NCI-H2227 treated with DMSO at 0.1 percent for 48 hours (cell line): ENCODE measurements around the gene NOXA1.

Experiments used
- DNase-seq: peaks from one replicate; lab custom pipeline; 2025; lab: John Stamatoyannopoulos, UW

Gene NOXA1

DNA sequence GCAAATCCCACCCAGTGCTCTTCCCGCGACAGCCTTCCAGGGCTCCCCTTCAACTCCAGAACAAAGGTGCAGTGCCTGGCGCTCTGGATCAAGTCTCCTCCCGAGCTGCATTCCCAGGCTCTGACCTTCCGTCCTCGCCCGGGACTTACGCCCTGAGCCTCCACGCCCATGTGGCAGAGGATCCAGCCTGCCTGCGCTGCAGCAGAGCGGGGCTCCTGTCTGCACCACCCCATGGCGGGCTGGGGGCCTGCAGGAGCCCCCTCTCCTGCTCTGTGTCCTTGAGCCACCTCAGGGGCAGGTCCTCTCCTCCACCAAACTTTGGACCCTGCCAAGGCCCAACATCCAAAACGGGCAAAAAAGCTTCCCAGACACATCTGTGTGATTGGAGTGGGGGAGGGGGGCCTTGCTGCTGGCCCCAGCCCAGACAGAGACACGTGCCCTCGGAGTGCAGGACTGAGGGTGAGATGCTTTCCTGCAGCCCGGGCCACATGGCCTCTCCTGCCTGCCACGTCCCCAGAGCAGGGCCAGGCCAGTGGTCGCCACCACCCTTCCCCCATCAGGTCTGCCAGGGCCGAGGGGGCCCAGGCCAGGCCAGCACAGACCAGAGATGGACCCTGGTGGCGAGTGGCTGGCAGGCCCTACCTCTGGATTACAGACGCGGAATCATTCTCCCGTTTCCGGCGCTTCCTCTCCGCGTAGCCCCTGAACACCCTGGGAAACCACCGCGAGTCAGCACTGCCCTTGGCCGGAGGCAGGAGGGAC is 31.6 kb downstream of the NOXA1 start:
- DNase-seq: no peak

DNA sequence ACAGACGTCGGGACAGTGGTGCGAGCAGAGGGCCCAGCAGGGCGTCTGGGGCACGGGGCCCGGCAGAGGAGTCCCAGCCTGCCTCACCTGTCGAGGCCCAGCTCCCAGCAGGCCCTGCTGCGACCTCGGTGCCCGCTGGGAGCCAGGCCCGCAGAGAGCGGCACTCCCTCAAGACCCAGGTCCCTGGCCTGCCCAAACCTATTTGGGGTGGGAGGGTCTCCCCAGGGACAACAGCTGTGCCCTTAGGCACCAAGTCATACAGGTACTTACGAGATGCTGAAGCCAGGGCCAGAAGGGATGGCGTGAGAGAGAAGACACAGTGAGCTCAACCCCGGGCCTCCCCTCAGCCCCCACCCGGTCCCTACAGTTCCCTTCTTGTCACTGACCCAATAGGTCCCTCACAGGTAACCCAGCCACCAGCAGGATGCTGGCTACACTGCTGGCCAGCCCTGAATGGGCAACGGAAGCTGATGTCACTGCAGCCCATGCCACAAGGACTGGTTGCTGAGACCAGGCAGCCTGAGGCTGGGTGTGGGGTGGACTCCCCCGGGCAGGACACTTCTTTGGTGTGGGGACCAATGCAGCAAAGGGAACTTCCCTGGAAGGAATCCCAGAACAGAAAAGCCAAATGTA is 32.3 kb downstream of the NOXA1 start:
- DNase-seq: no peak

DNA sequence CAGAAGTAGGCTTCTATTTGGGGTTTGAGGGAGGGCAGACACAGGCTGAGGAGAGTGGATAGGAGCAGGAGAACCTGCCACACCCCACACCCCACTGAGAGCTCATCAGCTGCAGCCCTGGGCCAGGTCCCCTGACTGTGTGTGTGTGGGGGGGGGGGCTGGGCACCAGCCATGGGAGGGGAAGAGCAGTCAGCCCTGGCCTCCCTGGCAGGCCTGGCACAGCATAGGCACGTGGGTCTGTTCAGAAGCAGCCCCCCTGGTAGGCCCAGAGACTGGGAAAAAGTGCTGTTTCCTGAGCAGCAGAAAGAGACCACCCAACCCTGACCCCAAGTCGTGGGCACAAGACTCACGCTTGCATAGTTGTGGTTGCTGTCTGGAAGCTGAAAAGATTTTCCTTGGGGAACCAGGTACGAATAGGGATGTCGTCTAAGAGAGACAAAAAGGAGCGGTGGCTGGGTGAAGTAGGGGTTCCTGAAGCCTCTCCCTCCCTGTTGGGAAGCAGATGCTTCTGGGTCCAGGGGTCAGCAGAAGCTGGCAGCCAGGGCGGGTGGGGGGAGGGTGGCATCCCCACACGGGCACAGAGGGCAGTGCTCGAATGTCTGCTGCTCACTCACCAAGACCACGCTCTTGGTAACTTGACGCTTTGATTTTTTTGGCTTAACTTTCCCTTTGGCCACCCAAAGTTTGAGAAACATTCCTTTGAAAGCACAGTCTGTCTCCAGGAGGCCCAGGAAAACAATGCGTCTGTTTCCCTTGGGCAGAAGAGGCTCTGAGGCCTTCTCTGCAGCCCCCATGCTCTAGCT is 33.1 kb downstream of the NOXA1 start:
- no peak for DNase-seq

DNA sequence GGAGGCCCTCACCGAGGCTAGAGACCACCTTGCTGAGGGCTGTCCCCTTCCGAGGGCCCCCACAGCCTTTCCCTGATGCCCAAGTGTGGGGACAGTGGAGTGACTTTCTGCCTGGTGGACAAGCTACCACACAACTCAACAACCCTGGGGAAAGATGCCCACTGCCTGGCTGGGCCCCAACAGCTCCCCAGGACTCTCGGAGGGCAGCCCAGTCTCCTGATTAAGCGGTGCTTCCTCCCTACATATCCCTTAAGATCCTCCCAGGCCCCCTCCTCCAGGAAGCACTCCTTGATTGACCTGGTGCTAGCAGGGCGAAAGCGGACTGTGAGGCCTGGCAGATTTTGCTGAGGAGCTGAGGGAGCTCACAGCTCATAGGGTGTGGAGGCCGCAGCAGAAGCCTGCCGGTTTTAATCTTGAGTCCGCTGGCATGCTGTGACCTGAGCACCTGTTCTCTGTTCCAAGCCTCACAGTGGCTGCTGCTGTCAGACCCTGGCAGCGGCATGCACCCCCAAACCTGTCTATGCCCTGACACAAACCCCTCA is 33.7 kb downstream of the NOXA1 start:
- no peak for DNase-seq

DNA sequence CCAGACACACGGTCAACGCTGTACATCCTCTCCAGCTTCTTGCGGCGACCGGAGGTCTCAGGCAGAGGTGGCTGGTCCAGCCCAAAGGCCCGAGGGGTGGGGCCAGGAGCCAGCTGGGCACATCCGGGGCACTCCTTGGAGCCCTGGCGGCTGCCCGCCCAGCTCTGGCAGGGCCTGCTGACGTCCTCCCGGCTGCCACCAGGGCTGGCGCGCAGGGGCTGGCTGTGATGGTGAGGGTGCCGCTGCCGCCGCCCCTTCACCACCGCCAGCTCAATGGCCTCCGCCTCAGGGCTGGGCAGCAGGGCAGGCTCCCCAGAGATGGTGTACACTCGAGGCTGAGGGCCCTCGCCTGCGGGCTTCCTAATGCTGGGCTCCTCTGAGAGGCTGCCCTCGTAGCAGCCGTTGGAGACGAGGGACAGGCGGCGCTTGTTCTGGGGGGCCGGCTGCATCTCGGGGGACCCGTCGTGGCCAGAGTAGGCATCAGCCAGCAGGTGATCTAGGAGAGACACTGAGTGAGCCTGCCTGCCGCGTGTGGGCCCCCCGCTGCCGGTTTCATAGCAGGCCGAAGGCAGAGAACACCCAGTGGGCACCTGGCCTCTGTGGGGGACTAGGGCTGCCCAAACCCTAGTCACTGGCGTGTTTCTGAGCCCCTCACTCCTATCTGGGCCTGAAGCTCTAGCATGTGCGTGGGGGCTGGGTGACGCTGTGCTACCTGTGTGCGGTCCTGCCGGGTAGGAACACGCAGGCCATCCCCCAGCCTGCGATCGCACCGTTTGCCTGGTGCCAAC is 34.4 kb downstream of the NOXA1 start:
- no peak for DNase-seq

DNA sequence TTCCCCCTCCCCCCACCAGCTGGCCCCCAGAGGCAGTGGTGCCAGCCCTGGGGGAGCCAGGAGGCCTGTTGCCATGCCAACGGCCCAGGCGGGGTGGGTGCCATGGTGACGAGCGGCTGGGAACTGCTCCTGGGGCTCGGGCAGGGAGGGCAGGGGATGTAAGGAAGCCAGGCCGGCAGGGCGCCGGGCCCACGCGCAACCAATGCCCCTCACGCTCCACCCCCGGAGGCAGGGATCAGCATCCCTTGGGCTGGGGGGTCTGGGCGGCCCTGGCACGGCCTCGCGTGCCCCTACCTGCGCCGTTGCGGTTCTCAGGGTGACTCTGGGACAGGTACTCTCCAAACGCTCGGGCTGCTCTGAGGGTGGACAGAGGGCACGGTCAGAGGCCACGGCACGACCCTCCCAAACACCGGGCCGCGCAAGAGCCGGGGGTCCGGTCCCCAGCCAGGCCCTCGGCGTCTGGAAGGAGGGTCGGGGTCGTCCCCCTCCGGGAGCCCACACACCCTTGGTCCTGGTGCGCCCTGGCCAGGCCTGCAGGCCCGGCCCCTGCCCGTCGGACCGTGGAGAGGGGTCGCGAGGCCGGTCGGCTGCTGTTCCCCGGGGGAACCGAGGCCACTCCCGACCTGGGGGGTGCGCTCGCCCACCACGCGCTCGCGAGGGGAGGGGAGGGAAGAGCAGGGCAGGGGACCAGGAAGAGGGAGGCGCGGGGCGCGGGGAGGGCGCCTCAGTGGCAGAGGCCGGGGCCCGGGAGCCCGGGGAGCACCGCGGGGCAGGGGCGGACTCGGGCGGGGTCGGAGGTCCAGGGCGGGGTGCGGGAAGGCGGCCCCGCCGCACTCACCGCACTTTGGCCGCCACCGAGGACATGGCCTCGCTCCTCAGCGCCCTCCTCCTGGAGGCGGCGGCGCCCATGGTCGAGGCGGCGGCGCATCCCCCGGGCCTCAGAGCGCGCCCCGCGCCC is 35.3 kb downstream of the NOXA1 start:
- no peak for DNase-seq

DNA sequence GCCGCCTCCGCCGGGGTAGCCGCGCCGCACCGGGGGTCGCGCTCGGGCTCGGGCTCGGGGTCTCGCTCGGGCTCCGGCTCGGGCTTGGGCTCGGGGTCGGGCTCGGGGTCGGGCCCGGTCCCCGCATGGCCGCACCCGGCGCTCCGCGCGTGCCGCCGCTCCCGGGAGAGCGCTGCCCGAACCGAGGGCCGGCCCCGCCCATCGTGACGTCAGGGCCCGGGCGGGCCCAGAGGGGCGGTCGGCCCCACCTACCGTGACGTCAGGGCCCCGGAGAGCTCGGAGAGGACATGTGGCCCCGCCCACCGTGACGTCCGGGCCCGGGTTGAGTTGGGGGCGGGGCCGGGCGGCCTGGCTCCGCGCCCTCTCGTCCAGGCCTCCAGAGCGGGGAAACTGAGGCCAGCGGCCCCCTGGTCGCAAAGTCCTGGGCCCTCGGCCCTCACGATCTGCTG is 36.0 kb downstream of the NOXA1 start, which contains the start of gene NSMF:
Gene NSMF, minus strand, starts transcription at position 183 of the 449 bp plus-strand sequence. CDS start 232 bp downstream, outside the sequence.
- DNase-seq: peak; percentile 81

DNA sequence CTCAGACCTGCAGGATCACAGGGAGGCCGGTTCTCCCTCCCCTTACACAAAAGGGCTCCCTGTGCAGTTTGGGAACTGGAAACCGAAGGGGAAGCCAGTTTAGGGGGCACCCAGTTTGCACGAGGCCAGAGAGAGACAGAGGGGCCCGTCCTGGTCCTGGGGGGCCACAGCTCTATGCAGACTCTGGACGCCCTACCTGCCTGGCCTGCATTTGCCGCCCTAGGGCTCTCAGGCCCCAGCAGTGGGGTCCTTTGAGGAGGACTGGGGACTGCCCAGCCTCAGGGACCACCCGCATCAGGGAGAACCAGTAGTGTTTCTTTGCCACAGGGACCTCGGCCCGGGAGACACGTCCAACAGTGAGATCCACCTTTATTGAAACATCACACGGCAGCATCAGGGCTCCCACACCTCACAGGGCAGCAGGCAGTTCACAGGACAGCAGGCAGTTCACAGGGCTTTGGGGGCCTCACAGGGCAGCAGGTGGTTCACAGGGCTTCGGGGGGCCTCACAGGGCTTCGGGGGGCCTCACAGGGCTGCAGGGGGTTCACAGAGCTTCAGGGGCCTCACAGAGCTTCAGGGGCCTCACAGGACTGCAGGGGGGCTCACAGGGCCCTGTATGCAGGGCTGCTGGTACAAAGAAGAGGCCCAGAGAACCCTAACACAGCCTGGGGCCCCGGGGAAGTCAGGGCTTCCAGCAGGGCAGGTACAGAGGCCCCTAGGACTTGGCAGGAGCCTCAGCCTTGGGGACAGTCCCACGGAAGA is 36.6 kb downstream of the NOXA1 start:
- no peak for DNase-seq

DNA sequence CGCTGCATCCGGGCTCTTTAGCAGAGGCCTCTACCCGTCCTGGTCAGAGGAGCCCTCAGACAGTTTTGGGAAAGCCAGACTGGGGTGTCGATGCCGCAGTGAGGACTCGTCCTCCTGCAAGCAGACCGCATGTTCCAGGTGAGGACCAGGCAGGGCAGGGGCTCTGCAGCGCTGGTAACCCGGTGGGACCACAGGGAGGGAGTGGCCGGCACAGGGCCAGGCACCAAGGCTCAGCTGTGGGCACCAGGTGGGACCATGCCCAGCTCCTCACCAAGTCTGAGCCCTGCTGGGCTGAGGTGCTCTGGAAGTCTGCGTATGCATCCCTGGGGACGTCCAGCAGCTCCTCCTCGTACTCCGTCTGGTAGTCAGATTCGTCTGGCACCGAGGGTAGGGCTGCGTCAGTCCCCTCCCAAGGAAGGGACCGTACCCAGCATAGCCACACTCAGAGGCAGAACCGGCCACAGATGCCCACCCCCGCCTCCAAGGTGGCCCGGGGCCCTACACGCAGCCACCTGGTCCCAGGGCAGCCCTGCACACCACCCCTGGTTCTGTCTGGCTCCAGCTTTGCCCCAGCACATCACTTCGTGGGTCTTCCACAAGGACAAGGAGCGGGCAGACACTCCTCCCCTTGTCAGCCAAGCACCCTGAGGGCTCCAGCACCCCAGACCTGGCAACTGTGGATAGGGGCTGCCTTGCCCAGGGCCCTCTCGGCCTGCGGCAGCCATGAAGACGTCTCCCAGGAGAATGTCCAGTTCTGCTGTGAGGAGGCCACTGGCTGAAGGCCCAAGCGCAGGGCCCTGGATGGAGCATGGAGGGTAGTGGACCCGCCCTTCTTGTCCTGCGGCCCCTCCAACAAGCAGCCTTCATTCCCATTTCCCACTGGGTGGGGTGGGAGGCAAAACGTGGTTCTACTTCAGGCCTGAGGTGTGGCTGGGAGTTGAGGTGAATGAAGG is 37.4 kb downstream of the NOXA1 start:
- no peak for DNase-seq

DNA sequence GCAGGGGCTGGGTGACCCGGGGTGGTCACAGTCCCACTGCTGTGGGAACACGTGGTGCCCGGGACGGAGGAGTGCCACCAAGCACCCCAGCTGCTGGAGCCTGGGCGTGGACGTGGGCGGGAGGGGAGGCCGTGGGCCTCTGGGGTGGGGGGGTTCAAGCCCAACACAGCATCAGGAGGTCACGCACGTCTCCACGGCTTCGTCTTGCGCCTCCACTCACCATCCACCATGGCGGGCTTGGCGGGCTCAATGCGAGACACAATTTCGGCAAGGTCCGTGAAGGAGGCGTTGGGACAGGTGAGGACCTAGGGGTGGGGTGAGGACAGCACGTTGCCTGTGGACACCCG is 38.1 kb downstream of the NOXA1 start:
- DNase-seq: no peak

DNA sequence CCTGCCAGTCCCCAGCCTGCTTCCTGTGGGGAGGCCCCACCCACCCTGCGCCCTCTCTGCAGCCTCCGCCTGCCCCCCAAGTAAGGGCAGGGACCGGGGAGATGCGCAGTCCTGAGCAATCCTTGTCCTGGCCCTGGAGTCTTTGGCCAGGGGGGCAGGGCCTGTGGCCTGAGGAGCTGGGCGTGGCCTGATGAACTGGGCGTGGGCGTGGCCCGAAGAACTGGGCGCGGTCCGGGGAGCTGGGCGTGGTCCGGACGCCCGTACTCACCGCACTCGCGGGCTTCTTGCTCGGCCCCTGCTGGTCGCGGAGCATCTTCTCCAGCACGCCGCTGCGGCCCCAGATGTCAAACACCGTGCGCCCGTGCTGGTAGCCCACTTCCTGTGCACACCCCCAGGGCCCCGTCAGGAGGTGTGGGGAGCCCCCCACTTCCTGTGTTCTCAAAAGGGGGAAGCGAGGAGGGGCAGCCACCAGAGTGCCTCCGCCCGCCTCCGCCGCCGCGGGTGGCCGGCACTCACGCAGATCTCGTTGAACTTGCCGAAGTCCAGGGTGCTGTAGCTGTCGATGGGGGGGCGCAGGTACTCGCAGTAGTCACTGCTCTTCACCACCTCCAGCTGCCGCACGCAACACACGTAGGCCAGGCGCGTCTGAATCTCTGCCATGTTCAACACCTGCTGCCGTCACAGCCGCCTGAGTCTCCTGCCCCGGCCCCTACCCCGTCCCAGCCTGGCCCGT is 38.6 kb downstream of the NOXA1 start:
- no peak for DNase-seq

DNA sequence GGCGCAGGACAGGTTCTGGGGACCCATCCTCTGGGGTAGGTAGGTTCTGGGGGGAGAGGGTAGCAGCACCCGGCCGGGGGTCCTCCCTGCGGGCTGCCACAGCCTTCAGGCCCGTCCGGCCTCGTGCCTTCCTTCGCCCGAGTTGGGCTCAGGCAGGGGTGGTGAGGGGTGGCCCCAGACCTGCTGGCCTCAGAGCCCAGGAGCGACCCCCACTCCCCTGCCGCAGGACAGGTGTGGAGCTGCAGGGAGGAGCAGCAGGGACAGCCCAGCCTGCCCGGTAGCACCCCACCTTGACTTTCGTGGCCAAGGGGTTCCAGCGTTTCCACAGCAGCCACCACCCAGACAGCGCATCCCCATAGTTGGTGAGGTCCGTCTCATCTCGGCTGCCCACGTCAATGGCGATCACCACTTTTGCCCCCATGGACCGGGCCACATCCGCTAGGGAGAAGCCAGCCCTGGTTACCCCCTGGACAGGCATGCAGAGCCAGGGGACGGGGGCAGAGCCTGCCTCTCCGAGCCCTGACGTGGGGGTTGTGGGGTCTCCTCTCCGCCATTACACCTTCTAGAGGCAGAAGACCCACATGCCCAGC is 39.3 kb downstream of the NOXA1 start:
- no peak for DNase-seq

DNA sequence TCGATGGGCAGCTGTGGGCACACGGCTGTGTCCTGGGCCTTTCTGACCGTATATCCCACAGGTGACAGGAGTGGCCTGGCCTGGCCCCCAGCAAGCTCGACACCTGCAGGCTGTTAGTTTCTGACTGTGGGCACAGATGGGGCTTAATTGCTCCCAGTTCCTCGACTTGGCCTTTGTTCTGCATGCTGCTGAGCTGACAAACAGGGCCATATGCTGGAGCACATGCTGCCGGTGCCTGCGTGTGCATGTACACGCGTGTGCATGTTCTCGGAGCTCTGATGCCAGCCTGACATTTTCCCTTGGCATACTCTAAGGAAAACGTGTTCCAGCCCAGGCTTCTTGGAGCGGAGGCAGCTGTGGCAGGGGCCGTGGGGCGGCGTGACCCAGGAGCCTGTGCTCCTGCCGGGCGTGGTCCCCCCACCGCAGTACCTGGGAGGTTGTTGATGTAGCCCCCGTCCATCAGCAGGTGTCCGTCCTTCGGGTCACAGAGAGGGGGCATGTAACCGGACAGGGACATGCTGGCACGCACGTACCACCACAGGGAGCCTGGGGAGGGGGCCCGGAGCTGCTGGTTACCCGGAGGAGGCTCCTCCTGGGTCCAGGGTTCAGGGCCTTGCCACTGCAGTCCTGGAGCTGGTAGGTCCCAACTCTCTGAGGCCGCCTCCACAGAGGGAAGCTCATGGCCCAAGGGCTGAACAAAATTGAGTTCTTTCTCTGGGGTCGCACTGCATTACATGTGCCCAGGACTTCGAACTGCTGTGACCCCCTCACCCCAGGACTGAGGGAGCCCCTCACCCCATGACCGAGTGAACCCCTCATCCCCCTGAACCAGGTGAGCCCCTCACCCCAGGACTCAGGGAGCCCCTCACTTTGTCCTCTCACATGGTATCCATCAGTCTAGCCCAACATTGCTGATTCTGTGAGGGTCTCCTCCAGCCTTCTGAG is 40.1 kb downstream of the NOXA1 start:
- no peak for DNase-seq

DNA sequence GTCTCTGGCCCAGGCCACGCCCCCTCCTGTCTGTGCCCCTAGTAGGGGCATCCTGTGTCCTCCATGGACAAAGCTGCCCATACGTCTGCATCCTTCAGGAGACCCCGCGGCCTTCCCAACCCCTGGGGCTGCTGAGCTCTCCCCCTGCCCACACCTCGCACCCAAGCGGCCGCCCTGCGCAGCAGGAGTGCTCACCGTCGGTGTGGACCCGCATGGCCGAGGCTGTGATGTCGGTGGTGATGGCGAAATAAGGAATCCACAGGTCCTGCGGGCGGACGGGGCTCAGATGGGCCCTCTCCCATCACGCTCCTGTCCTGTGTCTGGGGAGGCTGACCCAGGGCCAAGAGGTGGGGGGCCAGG is 40.7 kb downstream of the NOXA1 start:
- no peak for DNase-seq

DNA sequence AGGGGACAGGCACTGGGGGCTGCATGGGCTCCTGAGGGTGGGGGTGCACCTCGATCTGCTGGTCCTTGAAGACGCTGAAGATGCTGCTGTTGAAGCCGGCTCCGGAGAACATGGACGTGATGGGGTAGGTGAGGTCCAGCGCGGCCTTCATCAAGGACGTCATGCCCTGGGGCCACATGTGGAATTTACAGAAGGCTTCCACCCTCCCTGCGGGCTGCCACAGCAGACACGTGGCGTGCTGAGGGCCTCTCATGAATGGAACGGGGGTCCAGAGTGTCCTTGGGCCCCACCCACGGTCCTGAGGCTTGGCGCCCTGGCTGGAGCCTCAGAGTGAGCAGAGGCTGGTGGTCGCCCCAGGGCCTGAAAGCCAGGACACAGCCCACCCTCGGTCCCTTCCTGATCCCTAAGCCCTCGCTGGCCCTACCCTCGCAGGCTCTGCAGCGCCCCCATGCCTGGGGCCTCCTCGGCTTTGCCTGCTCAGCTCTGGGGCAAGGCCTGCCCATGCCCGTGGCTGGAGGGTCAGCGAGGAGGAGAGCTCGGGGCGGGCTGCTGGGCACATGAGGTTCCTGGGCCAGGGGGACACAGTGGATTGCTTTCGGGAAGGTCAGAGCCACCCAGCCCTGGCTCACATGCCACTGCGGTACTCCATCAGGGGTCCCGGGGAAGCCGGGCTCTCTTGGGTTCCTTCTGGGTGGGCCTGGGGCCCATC is 41.3 kb downstream of the NOXA1 start:
- DNase-seq: no peak
